ENCODE measurements around the gene TOM1L2. TPM values are rescaled to one million over a fixed set of nuclear protein-coding genes. Genes with fewer than 3 reads are reported as not detected.

TOM1L2 gene
- total and polyA plus RNA-seq, 2 experiments from 2014 or later: 46.4 to 145 TPM

DNA sequence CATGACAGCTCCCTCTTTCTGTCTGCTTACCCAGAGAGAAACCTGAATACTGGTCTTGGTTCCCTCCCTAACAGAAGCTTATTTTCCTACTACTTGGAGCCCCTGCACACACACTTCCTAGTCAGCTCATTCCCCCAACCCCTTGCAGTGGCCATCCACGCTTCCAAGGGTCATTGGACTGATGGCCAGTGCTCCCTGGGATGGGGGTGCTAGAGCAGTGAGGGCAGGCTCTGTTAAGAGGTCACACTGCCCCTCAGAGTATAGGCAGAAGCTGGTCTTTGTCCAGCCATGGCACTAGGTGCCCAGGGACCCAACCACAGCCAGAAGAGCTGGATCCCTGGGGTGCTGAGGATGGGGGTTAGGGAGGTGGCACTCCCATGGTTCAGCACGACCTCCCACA lies 13.0 kb upstream of the TOM1L2 start:
- Histone ChIP-seq H3K9me3 (ENCODE audit: low read depth) (no peaks in the 10 kb centered on the region), H3K27ac (no peak overlapping the region), H3K36me3 (no peaks in the 10 kb centered on the region), H3K4me1 (ENCODE audit: low read depth) (peaks cover 5% of the 10 kb centered on the region), H3K4me3 (no peak overlapping the region), H3K27me3 (no peaks in the 10 kb centered on the region)
- DNase-seq (ENCODE audit: low read depth in 1 of 2, low spot score in 1 of 2): no peak
- TF ChIP-seq, protein P1, sequence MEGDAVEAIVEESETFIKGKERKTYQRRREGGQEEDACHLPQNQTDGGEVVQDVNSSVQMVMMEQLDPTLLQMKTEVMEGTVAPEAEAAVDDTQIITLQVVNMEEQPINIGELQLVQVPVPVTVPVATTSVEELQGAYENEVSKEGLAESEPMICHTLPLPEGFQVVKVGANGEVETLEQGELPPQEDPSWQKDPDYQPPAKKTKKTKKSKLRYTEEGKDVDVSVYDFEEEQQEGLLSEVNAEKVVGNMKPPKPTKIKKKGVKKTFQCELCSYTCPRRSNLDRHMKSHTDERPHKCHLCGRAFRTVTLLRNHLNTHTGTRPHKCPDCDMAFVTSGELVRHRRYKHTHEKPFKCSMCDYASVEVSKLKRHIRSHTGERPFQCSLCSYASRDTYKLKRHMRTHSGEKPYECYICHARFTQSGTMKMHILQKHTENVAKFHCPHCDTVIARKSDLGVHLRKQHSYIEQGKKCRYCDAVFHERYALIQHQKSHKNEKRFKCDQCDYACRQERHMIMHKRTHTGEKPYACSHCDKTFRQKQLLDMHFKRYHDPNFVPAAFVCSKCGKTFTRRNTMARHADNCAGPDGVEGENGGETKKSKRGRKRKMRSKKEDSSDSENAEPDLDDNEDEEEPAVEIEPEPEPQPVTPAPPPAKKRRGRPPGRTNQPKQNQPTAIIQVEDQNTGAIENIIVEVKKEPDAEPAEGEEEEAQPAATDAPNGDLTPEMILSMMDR (IDR thresholded peaks at IDR 0.05; ENCODE audit: low read depth, low read length): no peak

DNA sequence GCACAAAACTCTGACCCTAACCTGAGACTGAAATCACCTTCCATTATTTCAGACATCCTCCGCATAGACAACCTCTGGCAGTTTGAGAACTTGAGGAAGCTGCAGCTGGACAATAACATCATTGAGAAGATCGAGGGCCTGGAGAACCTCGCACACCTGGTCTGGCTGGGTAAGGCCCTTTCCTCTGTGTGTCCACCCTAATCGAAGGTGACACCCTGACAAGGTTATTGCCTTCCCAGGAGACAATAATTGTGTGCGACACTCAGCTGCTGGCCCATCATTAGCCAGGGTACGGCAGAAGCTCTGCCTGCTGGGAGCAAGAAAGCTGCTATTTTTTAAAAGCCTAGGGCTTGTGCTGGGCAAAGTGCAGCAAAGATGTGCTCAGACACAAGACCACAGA lies 11.6 kb upstream of the TOM1L2 start:
- Histone ChIP-seq H3K27ac (no peak overlapping the region), H3K4me3 (no peak overlapping the region), H3K27me3 (no peaks in the 10 kb centered on the region), H3K9me3 (ENCODE audit: low read depth) (no peaks in the 10 kb centered on the region), H3K4me1 (ENCODE audit: low read depth) (peaks cover 5% of the 10 kb centered on the region), H3K36me3 (no peaks in the 10 kb centered on the region)
- TF ChIP-seq, protein P1 (IDR thresholded peaks at IDR 0.05; ENCODE audit: low read depth, low read length): no peak
- DNase-seq (ENCODE audit: low read depth in 1 of 2, low spot score in 1 of 2): no peak

DNA sequence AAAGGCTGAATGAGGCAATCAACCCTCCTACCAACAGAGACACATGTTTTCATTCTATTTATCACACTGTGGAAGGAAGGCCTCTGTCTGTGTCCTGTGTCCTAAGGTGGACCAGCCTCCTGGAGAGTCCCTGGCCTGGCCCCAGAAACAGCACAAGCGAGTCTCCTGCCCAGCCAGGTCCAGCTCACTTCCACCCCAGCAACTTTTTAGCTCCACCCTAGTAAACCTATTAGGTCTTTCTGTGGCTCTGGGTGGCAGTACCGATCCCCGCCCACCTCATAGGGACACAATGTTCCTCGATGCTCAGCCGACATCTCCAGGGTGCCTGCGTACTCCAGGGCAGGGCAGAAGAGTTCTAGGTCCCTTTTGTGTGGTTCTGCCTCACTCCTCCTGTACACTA lies 11.2 kb upstream of the TOM1L2 start:
- H3K27ac ChIP-seq: no peak overlapping the region
- H3K36me3 ChIP-seq: no peaks in the 10 kb centered on the region
- TF ChIP-seq, protein P1 (IDR thresholded peaks at IDR 0.05; ENCODE audit: low read depth, low read length): no peak
- H3K4me1 ChIP-seq (ENCODE audit: low read depth): peaks cover under 1% of the 10 kb centered on the region
- no peaks in the 10 kb centered on the region for H3K9me3 ChIP-seq (ENCODE audit: low read depth)
- no peak overlapping the region for H3K4me3 ChIP-seq
- DNase-seq (ENCODE audit: low read depth in 1 of 2, low spot score in 1 of 2): no peak
- H3K27me3 ChIP-seq: no peaks in the 10 kb centered on the region

DNA sequence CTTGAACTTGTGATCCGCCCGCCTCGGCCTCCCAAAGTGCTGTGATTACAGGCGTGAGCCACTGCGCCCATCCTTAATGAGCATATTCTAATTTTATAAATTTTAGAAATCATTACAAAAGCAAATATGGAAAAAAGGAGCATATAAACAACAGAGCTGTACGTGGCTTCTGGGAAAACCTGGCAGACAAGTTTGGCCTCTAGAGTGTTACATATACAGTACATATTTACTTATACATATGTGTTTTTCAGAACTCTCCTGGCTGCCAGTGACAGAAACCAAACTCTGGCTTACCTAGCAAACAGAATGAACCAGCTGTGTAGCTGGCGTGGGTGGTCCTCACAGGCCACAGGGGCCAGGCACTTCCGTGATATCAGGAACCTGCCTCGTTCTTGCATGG lies 10.6 kb upstream of the TOM1L2 start:
- no peaks in the 10 kb centered on the region for H3K4me1 ChIP-seq (ENCODE audit: low read depth)
- no peak for DNase-seq (ENCODE audit: low read depth in 1 of 2, low spot score in 1 of 2)
- TF ChIP-seq, protein P1 (IDR thresholded peaks at IDR 0.05; ENCODE audit: low read depth, low read length): no peak
- no peak overlapping the region for H3K4me3 ChIP-seq
- no peaks in the 10 kb centered on the region for H3K36me3 ChIP-seq
- H3K9me3 ChIP-seq (ENCODE audit: low read depth): no peaks in the 10 kb centered on the region
- H3K27me3 ChIP-seq: no peaks in the 10 kb centered on the region
- no peak overlapping the region for H3K27ac ChIP-seq

DNA sequence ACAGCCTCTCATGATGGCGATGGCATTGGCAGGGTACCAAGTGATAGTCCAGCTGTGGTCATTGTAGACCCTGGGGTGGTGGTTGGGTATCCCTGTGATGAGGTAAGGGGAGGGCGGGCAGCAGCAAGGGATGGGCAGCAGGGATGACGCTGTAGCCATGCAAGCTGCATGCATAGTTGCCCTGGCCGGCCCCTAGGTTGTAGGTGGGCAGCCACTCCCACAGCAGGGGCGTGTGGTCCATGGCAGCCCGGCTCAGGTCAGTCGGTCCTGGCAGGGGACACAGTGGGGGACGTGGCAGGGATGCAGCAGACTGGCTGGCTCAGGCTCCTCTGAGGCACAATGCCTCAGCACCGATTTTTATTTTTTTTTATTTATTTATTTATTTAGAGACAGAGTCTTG lies 9.1 kb upstream of the TOM1L2 start:
- TF ChIP-seq, protein P1 (IDR thresholded peaks at IDR 0.05; ENCODE audit: low read depth, low read length): no peak
- Histone ChIP-seq H3K4me1 (ENCODE audit: low read depth) (no peaks in the 10 kb centered on the region), H3K36me3 (no peaks in the 10 kb centered on the region), H3K4me3 (no peak overlapping the region), H3K27ac (no peak overlapping the region), H3K27me3 (no peaks in the 10 kb centered on the region), H3K9me3 (ENCODE audit: low read depth) (no peaks in the 10 kb centered on the region)
- no peak for DNase-seq (ENCODE audit: low read depth in 1 of 2, low spot score in 1 of 2)

DNA sequence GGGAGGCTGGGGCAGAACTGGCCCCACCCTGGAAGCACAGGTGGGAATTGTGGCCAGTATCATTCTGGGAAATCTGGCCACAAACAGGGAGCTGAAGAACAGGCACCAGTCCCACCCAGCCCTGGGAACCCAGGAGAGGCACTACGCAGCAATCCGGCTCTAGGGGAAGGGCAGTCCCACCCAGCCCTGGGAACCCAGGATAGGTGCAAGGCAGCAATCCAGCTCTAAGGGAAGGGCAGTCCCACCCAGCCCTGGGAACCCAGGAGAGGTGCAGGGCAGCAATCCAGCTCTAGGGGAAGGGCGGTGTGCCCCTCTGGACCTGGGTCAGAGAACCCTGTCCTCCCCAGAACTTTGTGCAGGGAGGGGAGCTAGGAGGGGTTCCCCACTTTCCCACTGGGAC lies 7.6 kb upstream of the TOM1L2 start:
- H3K27me3 ChIP-seq: no peaks in the 10 kb centered on the region
- no peaks in the 10 kb centered on the region for H3K9me3 ChIP-seq (ENCODE audit: low read depth)
- no peaks in the 10 kb centered on the region for H3K4me1 ChIP-seq (ENCODE audit: low read depth)
- no peak for DNase-seq (ENCODE audit: low read depth in 1 of 2, low spot score in 1 of 2)
- H3K36me3 ChIP-seq: no peaks in the 10 kb centered on the region
- no peak overlapping the region for H3K4me3 ChIP-seq
- TF ChIP-seq, protein P1 (IDR thresholded peaks at IDR 0.05; ENCODE audit: low read depth, low read length): no peak
- H3K27ac ChIP-seq: no peak overlapping the region

Data from cardiac muscle cell (in vitro differentiated cells and primary cell).